GM12878 (cell line): ENCODE measurements around the gene CAMK2G. TPM values are rescaled to one million over a fixed set of nuclear protein-coding genes. Genes with fewer than 3 reads are reported as not detected.

Source experiments
- BMI1 ChIP-seq: fragments of 450-650 bp; IDR thresholded peaks from 2 replicates; pipeline ENCODE4 v1.6.1; 2016; ENCODE audit warnings: mild to moderate bottlenecking, moderate library complexity, borderline replicate concordance
- CREB1 ChIP-seq: IDR thresholded peaks from 2 replicates; pipeline ENCODE4 v1.6.1; 2012; ENCODE audit warnings: low read depth, mild to moderate bottlenecking, inconsistent platforms
- EP300 ChIP-seq, 2 experiments: fragments of 150-350 bp in 1 of 2; IDR thresholded peaks; 2 replicates each; pipeline ENCODE4 v1.6.1; 2011 to 2012; ENCODE audit warnings: low read depth in 2 of 2, low read length in 2 of 2, borderline replicate concordance in 1 of 2, improper control_type of control experiment in 1 of 2, inconsistent platforms in 1 of 2; ENCODE audit not compliant: control insufficient read depth in 1 of 2
- ETV6 ChIP-seq, 2 experiments: fragments of 450-650 bp in 1 of 2; IDR thresholded peaks in 1 of 2; conservative IDR thresholded peaks in 1 of 2; 2 replicates each; pipeline ENCODE4 v1.6.1; 2014; ENCODE audit warnings: antibody characterized with exemption in 1 of 2, borderline replicate concordance in 1 of 2, low read depth in 1 of 2, mild to moderate bottlenecking in 1 of 2, moderate library complexity in 1 of 2
- FOS ChIP-seq: IDR thresholded peaks from 3 replicates; pipeline ENCODE4 v1.6.1; 2011; ENCODE audit warnings: borderline replicate concordance; ENCODE audit not compliant: insufficient read length; ENCODE audit errors: extremely low read depth
- GABPA ChIP-seq: IDR thresholded peaks from 2 replicates; pipeline ENCODE4 v1.6.1; 2014; ENCODE audit warnings: antibody characterized with exemption, low read depth, mild to moderate bottlenecking, inconsistent platforms
- IRF5 ChIP-seq: fragments of 450-650 bp; IDR thresholded peaks from 2 replicates; pipeline ENCODE4 v1.6.1; 2017; ENCODE audit warnings: borderline replicate concordance
- JUNB ChIP-seq: IDR thresholded peaks from 2 replicates; pipeline ENCODE4 v1.6.1; 2016; ENCODE audit warnings: antibody characterized with exemption, mild to moderate bottlenecking
- LARP7 ChIP-seq: fragments of 450-650 bp; IDR thresholded peaks from 2 replicates; pipeline ENCODE4 v1.6.1; 2017; ENCODE audit warnings: mild to moderate bottlenecking
- MEF2A ChIP-seq: IDR thresholded peaks from 2 replicates; pipeline ENCODE4 v1.6.1; 2011; ENCODE audit warnings: low read depth, mild to moderate bottlenecking, low read length, moderate library complexity; ENCODE audit not compliant: insufficient read depth
- NR2F1 ChIP-seq: fragments of 450-650 bp; conservative IDR thresholded peaks from 2 replicates; pipeline ENCODE4 v1.6.1; 2017; ENCODE audit warnings: mild to moderate bottlenecking
- POLR2A ChIP-seq: IDR thresholded peaks from 2 replicates; pipeline ENCODE4 v1.6.1; 2011; ENCODE audit warnings: low read depth, mild to moderate bottlenecking, low read length
- POLR2AphosphoS5 ChIP-seq: IDR thresholded peaks from 2 replicates; pipeline ENCODE4 v1.6.1; 2011; ENCODE audit warnings: mild to moderate bottlenecking, low read length, inconsistent platforms
- SMAD5 ChIP-seq: IDR thresholded peaks from 2 replicates; pipeline ENCODE4 v1.6.1; 2016; ENCODE audit warnings: antibody characterized with exemption, low read depth
- SRF ChIP-seq, 2 experiments: IDR thresholded peaks; 2 replicates each; pipeline ENCODE4 v1.6.1; 2011; ENCODE audit warnings: low read depth in 2 of 2, low read length in 2 of 2, mild to moderate bottlenecking in 1 of 2, moderate library complexity in 1 of 2
- YBX1 ChIP-seq: fragments of 450-650 bp; IDR thresholded peaks from 2 replicates; pipeline ENCODE4 v1.6.1; 2016; ENCODE audit warnings: antibody characterized with exemption
- polyA plus RNA-seq, 11 experiments: library from polyadenylated mRNA; depleted of rRNA in 4 of 11; unstranded in 6 of 11; stranded (reverse) in 5 of 11; fragments of >200 nt; fragmentation: Nextera tagmentation in 4 of 11; fragmentation: Illumina TruSeq in 1 of 11; extraction: Ambion mirVana in 4 of 11; extraction: Trizol in 1 of 11; gene quantifications; 1 replicate in 1 of 11; 2 replicates in 10 of 11; pipeline versions ENCODE4 v1.2.1 to v1.2.3, GENCODE V29; 2011 to 2016; ENCODE audit warnings: inconsistent platforms in 2 of 11, missing spikeins in 2 of 11, low read depth in 1 of 11
- total RNA-seq, 4 experiments: library from RNA; depleted of rRNA in 3 of 4; stranded (reverse); fragments of >200 nt in 3 of 4; fragmentation: Illumina TruSeq in 1 of 4; extraction: Trizol in 1 of 4; gene quantifications; 2 replicates each; pipeline versions ENCODE4 v1.2.1 to v1.2.3, GENCODE V29; 2013 to 2021
- TF ChIP-seq, protein P1 (sequence below): IDR thresholded peaks from 2 replicates; pipeline ENCODE4 v1.6.1; 2012; ENCODE audit warnings: low read length, inconsistent platforms
- TF ChIP-seq, protein P2 (sequence below): IDR thresholded peaks from 2 replicates; pipeline ENCODE4 v1.6.1; 2012; ENCODE audit warnings: improper control_type of control experiment, low read depth, low read length; ENCODE audit not compliant: insufficient replicate concordance
- TF ChIP-seq, protein P3 (sequence below): fragments of 150-350 bp; IDR thresholded peaks from 2 replicates; pipeline ENCODE4 v1.6.1; 2014; ENCODE audit warnings: mild to moderate bottlenecking, low read depth, low read length
- TF ChIP-seq, protein P4 (sequence below): IDR thresholded peaks from 2 replicates; pipeline ENCODE4 v1.6.1; 2011; ENCODE audit warnings: borderline replicate concordance, low read depth, mild to moderate bottlenecking, moderate library complexity, mixed read lengths, low read length; ENCODE audit not compliant: insufficient read depth; ENCODE audit errors: extremely low read length

The CAMK2G gene
- total and polyA plus RNA-seq, 10 of the 15 experiments (the other 5 are each of a cell fraction or from before 2014, with no cell fraction given) = 5.5 to 24.3 (median 16.9) TPM

GRCh38 chr10:73799899-73800559, 74.3 kb downstream of the CAMK2G start (continued):
- TF ChIP-seq ETV6 (conservative IDR thresholded peaks at IDR 0.05 in 1 of 2, IDR thresholded peaks at IDR 0.05 in 1 of 2; ENCODE audit: borderline replicate concordance in 1 of 2, low read depth in 1 of 2) = no peak
- TF ChIP-seq, protein P1, sequence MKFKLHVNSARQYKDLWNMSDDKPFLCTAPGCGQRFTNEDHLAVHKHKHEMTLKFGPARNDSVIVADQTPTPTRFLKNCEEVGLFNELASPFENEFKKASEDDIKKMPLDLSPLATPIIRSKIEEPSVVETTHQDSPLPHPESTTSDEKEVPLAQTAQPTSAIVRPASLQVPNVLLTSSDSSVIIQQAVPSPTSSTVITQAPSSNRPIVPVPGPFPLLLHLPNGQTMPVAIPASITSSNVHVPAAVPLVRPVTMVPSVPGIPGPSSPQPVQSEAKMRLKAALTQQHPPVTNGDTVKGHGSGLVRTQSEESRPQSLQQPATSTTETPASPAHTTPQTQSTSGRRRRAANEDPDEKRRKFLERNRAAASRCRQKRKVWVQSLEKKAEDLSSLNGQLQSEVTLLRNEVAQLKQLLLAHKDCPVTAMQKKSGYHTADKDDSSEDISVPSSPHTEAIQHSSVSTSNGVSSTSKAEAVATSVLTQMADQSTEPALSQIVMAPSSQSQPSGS = no peak
- no peak for TF ChIP-seq JUNB
- TF ChIP-seq BMI1 = no peak
- TF ChIP-seq NR2F1 = no peak
- TF ChIP-seq SRF (IDR thresholded peaks at IDR 0.05; ENCODE audit: low read depth in 2 of 2, low read length in 2 of 2) = no peak
- peak; percentile 77 for TF ChIP-seq POLR2A
- no peak for TF ChIP-seq IRF5
- TF ChIP-seq LARP7 = no peak
- TF ChIP-seq, protein P2, sequence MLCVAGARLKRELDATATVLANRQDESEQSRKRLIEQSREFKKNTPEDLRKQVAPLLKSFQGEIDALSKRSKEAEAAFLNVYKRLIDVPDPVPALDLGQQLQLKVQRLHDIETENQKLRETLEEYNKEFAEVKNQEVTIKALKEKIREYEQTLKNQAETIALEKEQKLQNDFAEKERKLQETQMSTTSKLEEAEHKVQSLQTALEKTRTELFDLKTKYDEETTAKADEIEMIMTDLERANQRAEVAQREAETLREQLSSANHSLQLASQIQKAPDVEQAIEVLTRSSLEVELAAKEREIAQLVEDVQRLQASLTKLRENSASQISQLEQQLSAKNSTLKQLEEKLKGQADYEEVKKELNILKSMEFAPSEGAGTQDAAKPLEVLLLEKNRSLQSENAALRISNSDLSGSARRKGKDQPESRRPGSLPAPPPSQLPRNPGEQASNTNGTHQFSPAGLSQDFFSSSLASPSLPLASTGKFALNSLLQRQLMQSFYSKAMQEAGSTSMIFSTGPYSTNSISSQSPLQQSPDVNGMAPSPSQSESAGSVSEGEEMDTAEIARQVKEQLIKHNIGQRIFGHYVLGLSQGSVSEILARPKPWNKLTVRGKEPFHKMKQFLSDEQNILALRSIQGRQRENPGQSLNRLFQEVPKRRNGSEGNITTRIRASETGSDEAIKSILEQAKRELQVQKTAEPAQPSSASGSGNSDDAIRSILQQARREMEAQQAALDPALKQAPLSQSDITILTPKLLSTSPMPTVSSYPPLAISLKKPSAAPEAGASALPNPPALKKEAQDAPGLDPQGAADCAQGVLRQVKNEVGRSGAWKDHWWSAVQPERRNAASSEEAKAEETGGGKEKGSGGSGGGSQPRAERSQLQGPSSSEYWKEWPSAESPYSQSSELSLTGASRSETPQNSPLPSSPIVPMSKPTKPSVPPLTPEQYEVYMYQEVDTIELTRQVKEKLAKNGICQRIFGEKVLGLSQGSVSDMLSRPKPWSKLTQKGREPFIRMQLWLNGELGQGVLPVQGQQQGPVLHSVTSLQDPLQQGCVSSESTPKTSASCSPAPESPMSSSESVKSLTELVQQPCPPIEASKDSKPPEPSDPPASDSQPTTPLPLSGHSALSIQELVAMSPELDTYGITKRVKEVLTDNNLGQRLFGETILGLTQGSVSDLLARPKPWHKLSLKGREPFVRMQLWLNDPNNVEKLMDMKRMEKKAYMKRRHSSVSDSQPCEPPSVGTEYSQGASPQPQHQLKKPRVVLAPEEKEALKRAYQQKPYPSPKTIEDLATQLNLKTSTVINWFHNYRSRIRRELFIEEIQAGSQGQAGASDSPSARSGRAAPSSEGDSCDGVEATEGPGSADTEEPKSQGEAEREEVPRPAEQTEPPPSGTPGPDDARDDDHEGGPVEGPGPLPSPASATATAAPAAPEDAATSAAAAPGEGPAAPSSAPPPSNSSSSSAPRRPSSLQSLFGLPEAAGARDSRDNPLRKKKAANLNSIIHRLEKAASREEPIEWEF = no peak
- TF ChIP-seq, protein P3, sequence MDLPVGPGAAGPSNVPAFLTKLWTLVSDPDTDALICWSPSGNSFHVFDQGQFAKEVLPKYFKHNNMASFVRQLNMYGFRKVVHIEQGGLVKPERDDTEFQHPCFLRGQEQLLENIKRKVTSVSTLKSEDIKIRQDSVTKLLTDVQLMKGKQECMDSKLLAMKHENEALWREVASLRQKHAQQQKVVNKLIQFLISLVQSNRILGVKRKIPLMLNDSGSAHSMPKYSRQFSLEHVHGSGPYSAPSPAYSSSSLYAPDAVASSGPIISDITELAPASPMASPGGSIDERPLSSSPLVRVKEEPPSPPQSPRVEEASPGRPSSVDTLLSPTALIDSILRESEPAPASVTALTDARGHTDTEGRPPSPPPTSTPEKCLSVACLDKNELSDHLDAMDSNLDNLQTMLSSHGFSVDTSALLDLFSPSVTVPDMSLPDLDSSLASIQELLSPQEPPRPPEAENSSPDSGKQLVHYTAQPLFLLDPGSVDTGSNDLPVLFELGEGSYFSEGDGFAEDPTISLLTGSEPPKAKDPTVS = no peak
- TF ChIP-seq EP300 (IDR thresholded peaks at IDR 0.05; ENCODE audit: borderline replicate concordance in 1 of 2, control insufficient read depth in 1 of 2, low read depth in 2 of 2, low read length in 2 of 2) = no peak
- TF ChIP-seq SMAD5 = peak; percentile 17; the same call in 1 of the 2 replicates
- TF ChIP-seq FOS = no peak
- TF ChIP-seq GABPA = no peak
- peak; percentile 43; the same call in 1 of the 2 replicates for TF ChIP-seq POLR2AphosphoS5
- TF ChIP-seq CREB1 = no peak
- TF ChIP-seq, protein P4, sequence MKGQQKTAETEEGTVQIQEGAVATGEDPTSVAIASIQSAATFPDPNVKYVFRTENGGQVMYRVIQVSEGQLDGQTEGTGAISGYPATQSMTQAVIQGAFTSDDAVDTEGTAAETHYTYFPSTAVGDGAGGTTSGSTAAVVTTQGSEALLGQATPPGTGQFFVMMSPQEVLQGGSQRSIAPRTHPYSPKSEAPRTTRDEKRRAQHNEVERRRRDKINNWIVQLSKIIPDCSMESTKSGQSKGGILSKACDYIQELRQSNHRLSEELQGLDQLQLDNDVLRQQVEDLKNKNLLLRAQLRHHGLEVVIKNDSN = no peak
- no peak for TF ChIP-seq YBX1
- TF ChIP-seq MEF2A = no peak
